MM.1S (cell line): ENCODE measurements around the gene SDHA.

Experiments
- CTCF ChIP-seq: fragments of 300-600 bp; sonication (generic); IDR thresholded peaks from 2 replicates; pipeline ENCODE4 v1.5.1; 2016; ENCODE audit warnings: antibody characterized with exemption, low read length, mixed read lengths
- EZH2 ChIP-seq: fragments of 300-600 bp; sonication (generic); optimal IDR thresholded peaks from 2 replicates; pipeline ENCODE3; 2017; ENCODE audit warnings: low read depth, mild to moderate bottlenecking, antibody characterized with exemption, low read length, mixed read lengths
- EZH2phosphoT487 ChIP-seq: fragments of 300-600 bp; sonication (generic); IDR thresholded peaks from 2 replicates; pipeline ENCODE4 v1.6.1; 2018; ENCODE audit warnings: antibody characterized with exemption, low read length

- TF ChIP-seq CTCF, result no peak
- no peak for TF ChIP-seq EZH2phosphoT487
- no peak for TF ChIP-seq EZH2
Measured at GRCh38 chr5:192691-192969, 25.5 kb upstream of the SDHA start.
